Measurements from ENCODE around the gene IL4.

The IL4 gene

DNA sequence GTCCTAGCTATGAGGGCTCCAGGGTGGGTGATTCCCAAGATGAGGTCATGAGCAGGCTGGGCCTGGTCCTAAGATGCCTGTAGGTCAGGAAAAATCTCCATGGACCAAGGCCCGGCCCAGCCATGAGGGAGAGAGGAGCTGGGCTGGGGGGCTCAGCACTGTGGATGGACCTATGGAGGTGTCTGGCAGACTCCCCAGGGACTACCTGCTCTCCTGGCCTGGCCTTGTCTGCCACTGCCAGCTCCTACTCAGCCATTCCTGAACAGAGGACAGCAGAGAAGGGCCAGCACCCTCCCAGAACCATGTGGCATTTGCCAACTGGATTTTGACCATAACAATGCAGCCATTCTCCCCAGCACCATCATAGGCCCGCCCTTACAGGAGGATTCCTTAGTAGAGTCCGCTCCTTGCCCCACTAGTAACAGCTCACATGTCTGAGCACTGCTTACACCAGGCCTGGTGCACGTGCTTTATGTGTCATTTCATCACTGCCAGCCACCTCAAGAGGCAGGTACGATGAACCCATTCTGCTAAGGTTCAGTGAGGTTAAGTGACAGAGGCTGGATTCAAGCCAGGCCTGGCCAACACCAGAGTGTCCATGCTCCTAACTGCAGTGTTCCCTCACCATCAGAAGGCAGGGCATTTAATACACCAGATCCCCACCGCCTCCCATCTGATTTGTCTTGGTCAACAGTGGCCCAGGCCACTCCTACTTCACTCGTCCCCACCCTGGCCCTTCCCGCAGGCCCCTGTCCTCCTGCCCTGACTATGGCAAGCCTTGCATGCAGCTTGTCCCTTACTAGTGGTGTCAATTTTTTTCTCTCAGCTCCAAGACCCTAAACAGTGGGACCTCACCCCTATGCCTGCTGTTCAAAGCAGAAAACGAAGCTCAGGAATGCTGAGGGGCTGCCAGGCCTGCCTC lies 15.1 kb upstream of the IL4 start:
- no peak for DNase-seq

GRCh38 chr5:132659598-132660493 lies 13.9 kb upstream of the IL4 start:
- DNase-seq = no peak

GRCh38 chr5:132661231-132662003 lies 12.4 kb upstream of the IL4 start:
- DNase-seq = no peak

GRCh38 chr5:132662004-132662401 lies 11.8 kb upstream of the IL4 start:
- no peak for DNase-seq

DNA sequence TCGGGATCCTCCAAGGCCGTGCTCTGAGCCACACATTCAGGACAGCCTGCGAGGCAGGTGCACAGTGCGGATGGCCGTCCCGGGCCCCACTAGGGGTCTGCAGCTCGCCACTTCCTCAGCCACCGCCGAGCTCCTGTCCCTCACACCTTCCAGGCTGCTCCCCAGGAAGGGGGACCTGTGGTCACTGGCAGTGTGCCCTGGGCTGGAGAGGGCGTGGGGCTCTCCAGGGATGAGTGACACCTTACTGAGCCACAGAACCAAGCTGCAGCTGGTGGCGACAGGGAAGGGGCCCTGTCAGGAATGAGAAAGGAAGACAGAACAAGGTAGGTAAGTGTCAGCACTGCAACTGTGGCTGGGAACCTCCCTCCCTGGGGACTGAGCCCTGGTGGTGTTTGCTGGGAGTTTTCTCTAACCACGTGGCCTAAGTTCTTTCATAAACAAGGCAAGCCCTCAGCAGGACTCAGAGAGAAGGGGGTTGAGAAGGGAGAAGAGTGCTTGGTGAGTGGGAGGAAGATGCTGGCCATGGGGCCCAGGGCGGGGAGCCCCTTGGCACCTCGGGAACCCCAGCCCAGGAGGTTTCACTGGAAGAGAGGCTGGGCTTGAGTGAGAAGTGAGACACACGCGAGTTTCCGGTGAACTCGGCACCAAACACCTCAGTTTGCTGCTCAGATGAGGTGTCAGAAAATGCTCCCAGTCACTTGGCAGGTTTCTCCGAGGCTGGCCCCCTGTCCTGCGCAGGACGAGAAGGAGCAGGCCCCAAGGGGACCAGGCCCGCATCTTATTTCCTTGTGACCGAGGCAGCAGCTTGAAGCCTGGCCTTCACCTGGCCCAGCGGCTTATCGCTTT lies 10.6 kb upstream of the IL4 start:
- no peak for DNase-seq

DNA sequence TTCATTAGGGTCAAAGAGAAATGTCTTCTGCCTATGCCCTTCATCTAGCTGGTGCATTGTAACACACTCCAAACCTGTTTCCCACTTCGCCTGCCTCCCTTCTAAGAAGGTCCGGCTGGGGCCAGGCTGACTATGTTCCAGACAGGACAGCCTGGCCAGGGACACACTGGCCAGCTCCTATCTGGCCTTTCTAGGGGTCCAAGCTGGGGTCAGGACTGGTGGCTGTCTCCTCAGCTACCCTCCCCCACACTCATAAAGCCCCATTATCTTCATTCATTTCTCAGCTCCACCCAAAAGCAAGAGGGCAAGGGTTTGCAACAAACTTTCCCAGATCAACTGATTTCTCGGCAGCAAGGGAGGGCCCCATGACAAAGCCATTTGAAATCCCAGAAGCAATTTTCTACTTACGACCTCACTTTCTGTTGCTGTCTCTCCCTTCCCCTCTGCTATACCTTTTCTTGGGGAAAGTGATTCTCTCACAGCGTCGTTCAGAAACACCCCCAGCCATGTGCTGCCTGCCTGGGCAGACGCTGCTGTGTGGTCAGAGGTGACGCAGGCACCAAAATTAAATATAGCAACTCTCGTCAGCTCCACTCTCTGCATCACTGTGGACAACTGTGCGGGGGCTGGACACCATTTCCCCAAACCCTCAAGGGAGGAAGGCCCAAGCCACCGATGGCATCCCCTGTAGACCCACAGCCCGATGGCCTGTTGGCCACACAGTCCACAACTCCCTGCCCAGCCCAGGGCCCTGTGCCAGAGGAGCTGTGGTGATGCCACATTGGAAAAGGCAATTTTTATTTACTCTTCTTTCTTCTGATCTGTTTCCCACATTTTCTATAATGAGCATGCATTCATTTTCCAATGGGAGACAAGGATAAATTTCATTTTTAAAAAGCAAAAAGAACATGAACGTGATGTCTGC lies 9.8 kb upstream of the IL4 start:
- DNase-seq = peak; percentile 24

- DNase-seq = no peak
Measured at GRCh38 chr5:132664696-132665209, 9.0 kb upstream of the IL4 start.

GRCh38 chr5:132665574-132666080 lies 8.2 kb upstream of the IL4 start:
- DNase-seq = no peak

DNA sequence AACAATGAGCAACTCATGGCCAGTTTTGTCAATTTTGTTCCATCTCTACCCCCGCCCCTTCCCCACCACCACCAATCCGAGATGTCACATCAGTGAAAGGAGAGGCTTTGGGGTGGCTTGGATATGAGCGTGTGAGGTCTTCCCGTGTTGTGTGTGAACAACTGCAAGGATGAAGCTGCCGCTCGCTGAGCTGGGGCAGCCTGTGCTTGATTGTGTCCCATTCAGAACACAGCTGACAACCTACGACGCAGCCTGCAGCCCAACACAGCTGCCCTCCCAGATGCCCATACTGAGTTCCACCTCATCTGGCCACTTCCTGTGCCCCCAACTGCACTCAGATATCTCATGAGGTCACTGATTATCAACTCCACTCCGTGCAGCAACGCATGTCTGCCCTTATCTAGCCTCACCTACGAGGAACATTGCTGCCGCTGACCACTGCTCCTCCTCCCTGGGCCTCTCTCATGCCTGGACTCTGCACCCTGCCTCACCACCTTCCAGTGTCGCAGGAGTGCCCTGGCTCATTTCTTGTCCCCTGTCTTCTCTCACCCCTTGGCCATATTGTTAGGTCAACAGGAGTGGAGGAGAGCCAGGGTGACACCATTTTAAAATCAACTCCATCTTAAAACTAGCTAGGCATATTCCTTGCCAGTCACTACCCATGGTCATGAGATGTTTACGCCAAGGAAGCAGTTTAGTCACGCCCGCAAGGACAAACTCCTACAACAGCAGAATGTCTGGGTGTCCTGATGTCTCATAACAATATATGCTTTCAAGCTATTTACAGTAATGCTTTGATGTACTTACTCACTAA lies 7.3 kb upstream of the IL4 start:
- DNase-seq = peak; percentile 18

DNA sequence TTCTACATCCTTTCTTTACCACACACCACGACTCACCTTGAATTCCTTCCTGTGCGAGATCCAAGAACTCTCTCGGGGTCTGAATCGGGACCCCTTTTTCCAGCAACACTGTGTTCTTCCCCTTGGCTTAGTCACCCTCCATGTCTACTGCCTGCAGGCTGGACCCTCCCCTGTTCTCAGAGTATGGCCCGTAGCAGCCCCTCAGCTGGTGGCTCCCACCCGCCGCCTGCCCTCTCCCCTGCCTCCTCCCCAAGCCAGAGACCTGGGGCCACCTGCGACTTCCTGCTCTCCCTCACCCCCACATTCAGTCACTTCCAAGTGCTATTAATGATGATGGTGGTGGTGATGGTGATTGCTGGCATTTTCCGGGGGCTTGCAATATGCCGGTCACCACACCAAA lies 6.5 kb upstream of the IL4 start:
- DNase-seq = no peak

DNA sequence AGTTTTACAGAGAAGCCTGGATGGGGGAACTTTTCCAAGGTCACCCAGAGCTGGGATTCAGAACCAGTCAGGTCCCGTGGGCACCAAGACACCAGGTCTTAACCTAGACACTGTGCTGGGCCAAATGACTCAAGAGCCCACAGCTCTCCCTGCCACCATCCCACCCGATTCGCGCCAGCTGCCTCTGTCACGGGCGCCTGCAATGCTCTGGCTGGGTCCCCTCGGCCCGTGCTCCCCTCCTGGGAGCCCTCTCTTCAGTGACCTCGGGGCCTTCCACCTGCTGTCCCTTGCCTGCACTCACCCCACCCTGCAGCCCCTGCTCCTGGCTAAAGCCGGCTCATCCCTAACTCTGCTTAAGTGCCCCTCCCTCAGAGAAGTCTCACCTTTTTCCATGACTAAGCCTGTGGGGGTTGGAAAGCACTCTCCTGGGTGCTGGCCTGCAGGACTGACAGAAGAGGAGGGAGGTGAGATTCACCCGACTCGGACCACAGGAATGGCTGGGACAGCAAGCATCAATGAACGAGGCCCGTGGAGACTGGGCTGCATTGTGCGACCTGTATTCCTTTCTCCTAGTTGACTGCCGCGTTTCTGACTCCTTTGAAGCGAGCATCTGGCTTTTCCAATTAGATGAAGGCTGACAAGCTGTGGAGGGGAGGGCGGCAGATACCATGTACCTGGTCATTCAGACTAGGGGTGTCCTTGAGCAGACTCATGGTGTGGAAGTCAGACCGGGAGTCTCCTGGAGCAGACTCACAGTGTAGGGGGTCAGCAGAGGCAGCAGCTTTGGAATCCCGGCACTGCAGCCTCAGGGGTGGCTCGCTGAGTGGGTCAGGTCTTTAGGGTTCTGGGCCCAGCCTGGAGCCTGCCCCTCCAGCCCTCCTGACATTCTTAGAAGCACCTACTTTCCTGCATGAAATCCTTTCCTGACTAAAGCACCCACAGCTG lies 5.8 kb upstream of the IL4 start:
- no peak for DNase-seq

GRCh38 chr5:132668706-132669454 lies 4.9 kb upstream of the IL4 start:
- DNase-seq = no peak

DNA sequence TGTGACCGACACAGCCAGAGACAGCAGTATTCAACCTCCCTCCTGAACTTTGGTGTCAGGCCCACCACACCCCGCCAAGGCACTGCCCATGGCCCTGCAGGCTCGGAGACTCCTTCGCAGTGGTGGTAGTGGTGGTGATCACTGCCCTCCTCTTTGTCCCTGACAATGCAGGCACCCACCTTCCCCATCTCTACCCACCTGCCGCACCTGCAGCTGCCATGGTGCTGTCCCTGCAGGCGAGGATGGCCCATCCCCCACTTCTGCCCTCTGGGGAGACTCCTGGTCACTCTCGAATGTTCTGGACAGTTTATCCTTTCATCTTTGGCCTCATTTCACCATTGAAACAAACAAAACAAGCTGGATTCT lies 4.4 kb upstream of the IL4 start:
- no peak for DNase-seq

DNA sequence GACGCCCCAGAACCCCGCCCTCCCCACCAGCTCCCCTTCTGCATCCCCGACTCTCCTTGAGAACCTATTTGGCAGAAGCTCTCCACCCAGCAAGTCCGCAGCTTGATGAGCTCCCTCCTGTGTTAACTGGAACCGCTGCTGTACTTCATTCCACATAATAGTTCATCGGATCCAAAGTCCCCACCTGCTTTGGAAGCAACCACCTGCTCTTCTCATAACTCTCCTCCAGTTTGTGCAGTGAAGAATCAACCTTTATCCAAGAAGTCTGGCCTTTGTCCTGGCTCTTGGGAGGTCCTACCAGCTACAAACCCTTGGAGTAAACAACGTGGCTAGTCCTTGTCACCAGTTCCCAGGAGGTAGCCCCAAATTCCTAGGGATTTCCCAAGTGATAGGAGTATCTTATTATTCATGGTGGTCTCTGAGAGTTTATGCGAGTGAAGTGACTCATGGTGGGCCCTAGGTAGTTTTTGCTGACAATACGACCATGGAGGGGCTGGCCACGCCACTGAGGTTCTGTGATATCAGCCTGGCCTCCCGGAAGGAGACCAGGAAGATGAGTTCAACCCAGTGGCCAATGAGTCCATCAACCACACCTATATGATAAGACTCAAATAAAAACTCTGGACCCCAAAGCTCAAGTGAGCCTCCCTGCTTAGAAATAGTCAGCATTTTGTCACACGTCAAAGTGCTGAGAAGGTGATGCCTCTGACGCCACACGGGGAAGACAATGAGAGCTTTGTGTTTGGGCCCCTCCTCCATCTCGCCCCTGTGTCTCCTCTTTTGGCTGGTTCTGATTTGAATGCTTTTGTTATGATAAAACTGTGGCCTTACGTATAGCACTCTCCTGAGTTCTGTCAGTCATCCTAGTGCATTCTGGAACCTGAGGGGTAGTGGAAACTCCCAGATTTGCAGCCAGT lies 3.6 kb upstream of the IL4 start:
- DNase-seq = no peak

GRCh38 chr5:132671000-132671399 lies 2.8 kb upstream of the IL4 start:
- no peak for DNase-seq

DNA sequence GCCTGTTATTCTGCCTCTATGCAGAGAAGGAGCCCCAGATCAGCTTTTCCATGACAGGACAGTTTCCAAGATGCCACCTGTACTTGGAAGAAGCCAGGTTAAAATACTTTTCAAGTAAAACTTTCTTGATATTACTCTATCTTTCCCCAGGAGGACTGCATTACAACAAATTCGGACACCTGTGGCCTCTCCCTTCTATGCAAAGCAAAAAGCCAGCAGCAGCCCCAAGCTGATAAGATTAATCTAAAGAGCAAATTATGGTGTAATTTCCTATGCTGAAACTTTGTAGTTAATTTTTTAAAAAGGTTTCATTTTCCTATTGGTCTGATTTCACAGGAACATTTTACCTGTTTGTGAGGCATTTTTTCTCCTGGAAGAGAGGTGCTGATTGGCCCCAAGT lies 301 bp upstream of the IL4 start:
- DNase-seq = no peak

Data from CD4-positive, alpha-beta T cell treated with Interferon gamma for 1 hour (primary cell).